Right lobe of liver (tissue), 4 donors: ENCODE measurements around the gene LPAR6.

Experiments
- CTCF ChIP-seq, 4 donors: fragments of 200-600 bp in 3 of 4; fragments of 450-650 bp in 1 of 4; IDR thresholded peaks; one replicate each; pipeline versions ENCODE4 v1.5.1 to v1.8.0; 2016 to 2022; ENCODE audit warnings: antibody characterized with exemption in 4 of 4, mild to moderate bottlenecking in 2 of 4
- POLR2A ChIP-seq: fragments of 450-650 bp; IDR thresholded peaks from one replicate; pipeline ENCODE4 v1.6.1; 2017; ENCODE audit warnings: antibody characterized with exemption, mild to moderate bottlenecking
- donor health status: DM: no; HTN: no; CAD: no.
- donor health status: DM: no; HTN: no; CAD: no.
- donor health status: DM: no; HTN: yes; CAD: no.

- peak in 1 of 4 donors; percentile 2 for TF ChIP-seq CTCF (IDR thresholded peaks at IDR 0.05)
- peak; percentile 68 for TF ChIP-seq POLR2A
Observed at GRCh38 chr13:48403151-48403631, 9.7 kb downstream of the LPAR6 start.
